ENCODE data around the gene ANKZF1. TPM values are rescaled to one million over a fixed set of nuclear protein-coding genes. Genes with fewer than 3 reads are reported as not detected.

ANKZF1 gene
- total RNA-seq, 2 experiments from 2014 or later: 140 to 166 TPM

GRCh38 chr2:219230059-219230540 lies 494 bp downstream of the ANKZF1 start:
- intact Hi-C loops (cut with DNase I, micrococcal nuclease): no loop called here
- peak overlapping the region; percentile 98 for H3K27ac Mint-ChIP-seq
- CTCF ChIA-PET: interaction anchor here (0.9 to 2.3 kb wide), 15 partner anchors 9 to 189 kb away, joined by 3 to 13 read pairs (median 6); partner anchors contain the start of genes ABCB6, CFAP65, DNAJB2 and GLB1L
- H3K36me3 Mint-ChIP-seq (ENCODE audit: low read depth): peaks cover 73% of the 10 kb centered on the region
- POLR2A ChIA-PET: interaction anchor here (0.6 to 2.3 kb wide), 9 partner anchors 17 to 158 kb away, joined by 3 to 24 read pairs (median 4); partner anchors contain the start of genes CNPPD1, DNAJB2, DNPEP and TUBA4A
- peak overlapping the region; percentile 98 for H3K4me3 Mint-ChIP-seq
- peak; percentile 28 for ATAC-seq
- H3K4me1 Mint-ChIP-seq: peaks cover 34% of the 10 kb centered on the region
- peak; percentile 78 for DNase-seq
- no peaks in the 10 kb centered on the region for H3K27me3 Mint-ChIP-seq
- no peaks in the 10 kb centered on the region for H3K9me3 Mint-ChIP-seq (ENCODE audit: low read depth)

GRCh38 chr2:219234331-219234730 lies 4.7 kb downstream of the ANKZF1 start:
- CTCF ChIA-PET: interaction anchor here (1.4 kb wide), 1 partner anchor 15 kb away, joined by 3 read pairs; no protein-coding TSS in a partner anchor
- Mint-ChIP-seq H3K9me3 (ENCODE audit: low read depth) (no peaks in the 10 kb centered on the region), H3K27ac (no peak overlapping the region), H3K4me3 (no peak overlapping the region), H3K4me1 (peaks cover 17% of the 10 kb centered on the region), H3K27me3 (no peaks in the 10 kb centered on the region), H3K36me3 (ENCODE audit: low read depth) (peaks cover 78% of the 10 kb centered on the region)
- intact Hi-C loops (cut with DNase I, micrococcal nuclease): no loop called here
- POLR2A ChIA-PET: interaction anchor here (1.0 kb wide), 1 partner anchor 45 kb away, joined by 3 read pairs; the partner anchor contains the start of gene DNAJB2
- no peak for DNase-seq
- no peak for ATAC-seq

GRCh38 chr2:219243291-219243761 lies 13.7 kb downstream of the ANKZF1 start:
- intact Hi-C loops (cut with DNase I, micrococcal nuclease): no loop called here
- DNase-seq (no peak), ATAC-seq (no peak)
- H3K27ac Mint-ChIP-seq: no peak overlapping the region
- peak overlapping the region; percentile 66 for H3K4me3 Mint-ChIP-seq
- no peaks in the 10 kb centered on the region for H3K9me3 Mint-ChIP-seq (ENCODE audit: low read depth)
- peaks cover 16% of the 10 kb centered on the region for H3K36me3 Mint-ChIP-seq (ENCODE audit: low read depth)
- ChIA-PET POLR2A (no interaction called here), CTCF (interaction anchor here (3.5 kb wide), 1 partner anchor 34 kb away, joined by 20 read pairs; the partner anchor contains the start of gene DNAJB2)
- H3K4me1 Mint-ChIP-seq: peaks cover 39% of the 10 kb centered on the region
- H3K27me3 Mint-ChIP-seq: no peaks in the 10 kb centered on the region

GRCh38 chr2:219244789-219245147 lies 15.2 kb downstream of the ANKZF1 start:
- intact Hi-C loops (cut with DNase I, micrococcal nuclease): loop anchor here (1.0 to 5.0 kb wide), 8 partner anchors 10 to 253 kb away; partner anchors contain the start of genes ANKZF1 (in 2 of the 2), ATG9A (in 2 of the 2), DNAJB2 (in 1 of the 2) and DNPEP (in 1 of the 2)
- Mint-ChIP-seq H3K27me3 (no peaks in the 10 kb centered on the region), H3K4me1 (peaks cover 54% of the 10 kb centered on the region), H3K9me3 (ENCODE audit: low read depth) (no peaks in the 10 kb centered on the region), H3K36me3 (ENCODE audit: low read depth) (peaks cover 29% of the 10 kb centered on the region), H3K27ac (peak overlapping the region; percentile 100), H3K4me3 (peak overlapping the region; percentile 89)
- ChIA-PET POLR2A (interaction anchor here (0.6 to 2.2 kb wide), 6 partner anchors 8 to 38 kb away, joined by 3 to 10 read pairs (median 4); partner anchors contain the start of genes ABCB6, ANKZF1, ATG9A and TUBA4A), CTCF (interaction anchor here (0.6 to 3.5 kb wide), 16 partner anchors 10 to 215 kb away, joined by 3 to 20 read pairs (median 4); partner anchors contain the start of genes DNAJB2, TUBA4A and ZFAND2B)
- ATAC-seq (no peak), DNase-seq (no peak)

GRCh38 chr2:219245148-219245898 lies 15.7 kb downstream of the ANKZF1 start, which contains the start of the genes GLB1L and STK16:
TSS of gene GLB1L (minus strand) at chr2:219245444. CDS start at chr2:219243573, 1,871 bp downstream.
TSS of gene STK16 (plus strand) at chr2:219245479. CDS start at chr2:219246000, 521 bp downstream.
- POLR2A ChIA-PET: interaction anchor here (0.6 to 2.2 kb wide), 6 partner anchors 8 to 38 kb away, joined by 3 to 10 read pairs (median 4); partner anchors contain the start of genes ABCB6, ANKZF1, ATG9A and TUBA4A
- ATAC-seq (peak; percentile 62), DNase-seq (peak; percentile 93)
- Mint-ChIP-seq H3K36me3 (ENCODE audit: low read depth) (peaks cover 35% of the 10 kb centered on the region), H3K4me1 (peaks cover 59% of the 10 kb centered on the region), H3K9me3 (ENCODE audit: low read depth) (no peaks in the 10 kb centered on the region), H3K27ac (peak within 1 kb of the TSS; percentile 100), H3K4me3 (peak within 1 kb of the TSS; percentile 89), H3K27me3 (no peaks in the 10 kb centered on the region)
- intact Hi-C loops (cut with DNase I, micrococcal nuclease): loop anchor here (1.0 to 5.0 kb wide), 8 partner anchors 9 to 252 kb away; partner anchors contain the start of genes ANKZF1 (in 2 of the 2), ATG9A (in 2 of the 2), DNAJB2 (in 1 of the 2) and DNPEP (in 1 of the 2)
- CTCF ChIA-PET: interaction anchor here (0.6 to 3.5 kb wide), 16 partner anchors 9 to 215 kb away, joined by 3 to 20 read pairs (median 4); partner anchors contain the start of genes DNAJB2, TUBA4A and ZFAND2B

GRCh38 chr2:219245899-219246230 lies 16.3 kb downstream of the ANKZF1 start:
- intact Hi-C loops (cut with DNase I, micrococcal nuclease): loop anchor here (1.0 to 5.0 kb wide), 9 partner anchors 8 to 251 kb away; partner anchors contain the start of genes ANKZF1 (in 2 of the 2), ATG9A (in 2 of the 2), CNPPD1 (in 1 of the 2) and DNAJB2 (in 1 of the 2)
- Mint-ChIP-seq H3K4me1 (peaks cover 65% of the 10 kb centered on the region), H3K9me3 (ENCODE audit: low read depth) (no peaks in the 10 kb centered on the region), H3K27ac (peak overlapping the region; percentile 100), H3K4me3 (peak overlapping the region; percentile 89), H3K36me3 (ENCODE audit: low read depth) (peaks cover 40% of the 10 kb centered on the region), H3K27me3 (no peaks in the 10 kb centered on the region)
- CTCF ChIA-PET: interaction anchor here (1.5 to 3.5 kb wide), 5 partner anchors 8 to 53 kb away, joined by 7 to 20 read pairs (median 9); partner anchors contain the start of genes DNAJB2 and TUBA4A
- ATAC-seq (no peak), DNase-seq (peak; percentile 59)
- POLR2A ChIA-PET: interaction anchor here (1.2 to 2.2 kb wide), 3 partner anchors 9 to 27 kb away, joined by 3 to 10 read pairs (median 4); partner anchors contain the start of genes ABCB6, ANKZF1, ATG9A and TUBA4A

- no peaks in the 10 kb centered on the region for H3K9me3 Mint-ChIP-seq (ENCODE audit: low read depth)
- intact Hi-C loops (cut with DNase I, micrococcal nuclease): loop anchor here (2.0 to 5.0 kb wide), 2 partner anchors 70 to 251 kb away; partner anchors contain the start of genes CNPPD1 (in 1 of the 2) and GMPPA (in 1 of the 2)
- POLR2A ChIA-PET: interaction anchor here (2.2 kb wide), 1 partner anchor 8 kb away, joined by 10 read pairs; the partner anchor contains the start of gene TUBA4A
- H3K36me3 Mint-ChIP-seq (ENCODE audit: low read depth): peaks cover 47% of the 10 kb centered on the region
- no peaks in the 10 kb centered on the region for H3K27me3 Mint-ChIP-seq
- peaks cover 72% of the 10 kb centered on the region for H3K4me1 Mint-ChIP-seq
- no peak for ATAC-seq
- peak overlapping the region; percentile 89 for H3K4me3 Mint-ChIP-seq
- CTCF ChIA-PET: interaction anchor here (2.6 to 3.5 kb wide), 2 partner anchors 31 to 49 kb away, joined by 17 to 20 read pairs; partner anchors contain the start of gene DNAJB2
- H3K27ac Mint-ChIP-seq: peak overlapping the region; percentile 100
- no peak for DNase-seq
These were observed 17.0 kb downstream of the ANKZF1 start for GRCh38 chr2:219246559-219246958.

- peak overlapping the region; percentile 100 for H3K27ac Mint-ChIP-seq
- peak; percentile 76 for DNase-seq
- intact Hi-C loops (cut with DNase I, micrococcal nuclease): loop anchor here (2.0 to 5.0 kb wide), 2 partner anchors 71 to 249 kb away; partner anchors contain the start of genes CNPPD1 (in 1 of the 2) and GMPPA (in 1 of the 2)
- no peaks in the 10 kb centered on the region for H3K9me3 Mint-ChIP-seq (ENCODE audit: low read depth)
- ChIA-PET POLR2A (interaction anchor here (0.6 to 2.1 kb wide), 4 partner anchors 18 to 91 kb away, joined by 3 to 9 read pairs (median 6); partner anchors contain the start of genes ANKZF1, ATG9A and DNAJB2), CTCF (interaction anchor here (0.5 to 3.3 kb wide), 14 partner anchors 13 to 494 kb away, joined by 3 to 30 read pairs (median 4); partner anchors contain the start of genes ABCB6, ANKZF1, ATG9A and CNPPD1)
- no peaks in the 10 kb centered on the region for H3K27me3 Mint-ChIP-seq
- H3K36me3 Mint-ChIP-seq (ENCODE audit: low read depth): peaks cover 60% of the 10 kb centered on the region
- H3K4me3 Mint-ChIP-seq: peak overlapping the region; percentile 89
- H3K4me1 Mint-ChIP-seq: peaks cover 83% of the 10 kb centered on the region
- peak; percentile 69 for ATAC-seq
These were observed 18.4 kb downstream of the ANKZF1 start for GRCh38 chr2:219247678-219248642.

GRCh38 chr2:219248845-219249202 lies 19.2 kb downstream of the ANKZF1 start:
- no peaks in the 10 kb centered on the region for H3K9me3 Mint-ChIP-seq (ENCODE audit: low read depth)
- DNase-seq (no peak), ATAC-seq (no peak)
- H3K4me1 Mint-ChIP-seq: peaks cover 75% of the 10 kb centered on the region
- no peaks in the 10 kb centered on the region for H3K27me3 Mint-ChIP-seq
- peak overlapping the region; percentile 89 for H3K4me3 Mint-ChIP-seq
- H3K27ac Mint-ChIP-seq: peak overlapping the region; percentile 100
- H3K36me3 Mint-ChIP-seq (ENCODE audit: low read depth): peaks cover 60% of the 10 kb centered on the region
- CTCF ChIA-PET: interaction anchor here (0.5 to 3.3 kb wide), 12 partner anchors 10 to 281 kb away, joined by 3 to 30 read pairs (median 3); partner anchors contain the start of genes ABCB6, CNPPD1 and DNAJB2
- intact Hi-C loops (cut with DNase I, micrococcal nuclease): loop anchor here in 1 of 2 experiments (5.0 kb wide), 1 partner anchor 248 kb away; the partner anchor contains the start of gene GMPPA
- POLR2A ChIA-PET: interaction anchor here (0.6 to 2.1 kb wide), 5 partner anchors 10 to 32 kb away, joined by 3 to 9 read pairs (median 4); partner anchors contain the start of genes ANKZF1, ATG9A and DNAJB2
